Measurements from ENCODE around the gene PUM1. TPM values are rescaled to one million over a fixed set of nuclear protein-coding genes. Genes with fewer than 3 reads are reported as not detected.
A peak's percentile ranks its signal among the peaks of the same experiment; 100 is the strongest.

Gene PUM1
- total and polyA plus RNA-seq, 2 of the 4 experiments (the other 2 are of a cell fraction) = 75.4 to 137 TPM

DNA sequence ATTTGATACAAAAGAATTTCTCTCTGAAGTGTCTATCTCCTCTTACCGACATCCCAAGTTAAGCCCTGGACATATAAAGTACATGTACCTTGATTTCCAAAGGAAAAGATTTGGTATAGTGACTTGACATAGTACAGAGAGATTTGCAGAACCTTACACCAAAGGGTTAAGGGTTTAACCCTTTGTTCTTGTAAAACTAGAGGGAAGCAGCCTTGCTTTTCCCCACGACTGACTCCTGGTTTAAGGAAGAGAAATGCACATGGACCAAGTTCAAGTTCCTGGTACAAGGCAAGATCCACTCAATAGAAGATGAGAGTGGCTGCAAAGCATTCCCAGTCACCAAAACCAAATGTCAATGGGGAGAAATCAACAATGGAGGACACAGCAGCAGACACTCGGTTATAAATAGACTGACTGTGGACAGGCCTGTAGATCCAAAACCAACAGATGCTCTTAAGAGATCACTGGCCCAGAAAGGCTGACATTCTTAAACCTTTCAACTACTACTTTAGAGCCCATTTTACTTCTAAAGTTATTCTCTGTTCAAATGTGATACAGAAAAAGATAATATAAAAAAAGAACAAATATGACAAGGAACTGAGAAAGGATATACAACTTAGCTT is 69.4 kb downstream of the PUM1 start:
- ATAC-seq (ENCODE audit: low read depth) = no peak
- Histone ChIP-seq H2BK20ac (ENCODE audit: low read depth, low read length) (no peak overlapping the region), H3K9me3 (ENCODE audit: control insufficient read depth, insufficient read depth, low read length) (no peaks in the 10 kb centered on the region), H2AFZ (replicated peaks; ENCODE audit: low read length, poor library complexity) (no peak overlapping the region), H4K20me1 (ENCODE audit: insufficient read depth, low read length) (peaks cover 50% of the 10 kb centered on the region), H2AK9ac (replicated peaks; ENCODE audit: low read depth, low read length, poor library complexity) (no peak overlapping the region), H3K79me1 (ENCODE audit: low read depth in 1 of 2, low read length in 2 of 2) (peaks cover 29 to 66% of the 10 kb centered on the region in 2 experiments), H3K56ac (ENCODE audit: extremely low read depth, insufficient read depth, low read length) (no peak overlapping the region), H4K5ac (ENCODE audit: low read depth, low read length) (no peak overlapping the region), H3K27me3 (ENCODE audit: control insufficient read depth, insufficient read depth, low read length) (no peaks in the 10 kb centered on the region), H3K4me3 (ENCODE audit: insufficient read depth, low read depth, low read length) (no peak overlapping the region), H3K14ac (replicated peaks; ENCODE audit: low read depth, low read length) (no peak overlapping the region), H4K91ac (ENCODE audit: insufficient read depth, low read depth, low read length) (no peak overlapping the region), H2BK15ac (ENCODE audit: low read depth, low read length) (no peak overlapping the region), H2AK5ac (ENCODE audit: low read depth, low read length) (no peak overlapping the region), H3K23ac (ENCODE audit: low read depth, low read length) (peak overlapping the region; percentile 37; the same call in 1 of the 2 replicates), H2BK5ac (ENCODE audit: low read depth, low read length, poor library complexity, severe bottlenecking) (no peak overlapping the region), H4K8ac (ENCODE audit: low read depth in 2 of 2, low read length in 2 of 2) (no peak overlapping the region), H3K27ac (ENCODE audit: insufficient read depth, low read length) (no peak overlapping the region), H3K4me2 (ENCODE audit: low read depth, low read length) (no peak overlapping the region), H2BK120ac (ENCODE audit: low read depth, low read length) (no peak overlapping the region), H3K18ac (ENCODE audit: low read depth, low read length) (no peak overlapping the region), H3K9me1 (ENCODE audit: insufficient read depth, low read length) (peaks cover 4% of the 10 kb centered on the region; the same call in 1 of the 2 replicates), H3K4me1 (ENCODE audit: control insufficient read depth, insufficient read depth, low read length) (peaks cover 7% of the 10 kb centered on the region), H3K4ac (ENCODE audit: low read depth, low read length) (no peak overlapping the region), H3K9ac (ENCODE audit: low read depth, low read length) (no peak overlapping the region), H3K36me3 (ENCODE audit: control insufficient read depth, insufficient read depth, low read length) (peaks cover 24% of the 10 kb centered on the region)
- no CpG with 5 or more reads among the region's 3 CpGs for WGBS, 2 experiments (ENCODE audit: extremely low coverage in 2 of 2, insufficient read length in 1 of 2)
- CTCF ChIA-PET = interaction anchor here (1.0 kb wide), 1 partner anchor 553 kb away, joined by 4 read pairs; no protein-coding TSS in a partner anchor
- in situ Hi-C loops (cut with MboI; ENCODE audit: low sequenced_read_pairs) (no loop called here), dilution Hi-C loops (cut with HindIII; ENCODE audit: low sequenced_read_pairs, unreplicated experiment) (no loop called here), intact Hi-C loops (cut with micrococcal nuclease) (no loop called here)
- BruUV-seq (replicated peaks) = no TSS peak
- no peak for DNase-seq
- TF ChIP-seq SMC3 (IDR thresholded peaks at IDR 0.05; ENCODE audit: low read depth, low read length) (no peak), MAZ (IDR thresholded peaks at IDR 0.05; ENCODE audit: borderline replicate concordance, low read depth, low read length) (no peak), MAFK (IDR thresholded peaks at IDR 0.05; ENCODE audit: low read depth, low read length) (no peak), POLR2A (IDR thresholded peaks at IDR 0.05; ENCODE audit: low read depth, low read length) (no peak), FOS (IDR thresholded peaks at IDR 0.05; ENCODE audit: low read depth, low read length) (no peak), CEBPB (IDR thresholded peaks at IDR 0.05; ENCODE audit: low read depth, low read length) (no peak), NFE2L2 (IDR thresholded peaks at IDR 0.05; ENCODE audit: low read depth, low read length) (no peak)
- TF ChIP-seq, protein P1, sequence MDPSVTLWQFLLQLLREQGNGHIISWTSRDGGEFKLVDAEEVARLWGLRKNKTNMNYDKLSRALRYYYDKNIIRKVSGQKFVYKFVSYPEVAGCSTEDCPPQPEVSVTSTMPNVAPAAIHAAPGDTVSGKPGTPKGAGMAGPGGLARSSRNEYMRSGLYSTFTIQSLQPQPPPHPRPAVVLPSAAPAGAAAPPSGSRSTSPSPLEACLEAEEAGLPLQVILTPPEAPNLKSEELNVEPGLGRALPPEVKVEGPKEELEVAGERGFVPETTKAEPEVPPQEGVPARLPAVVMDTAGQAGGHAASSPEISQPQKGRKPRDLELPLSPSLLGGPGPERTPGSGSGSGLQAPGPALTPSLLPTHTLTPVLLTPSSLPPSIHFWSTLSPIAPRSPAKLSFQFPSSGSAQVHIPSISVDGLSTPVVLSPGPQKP (IDR thresholded peaks at IDR 0.05; ENCODE audit: borderline replicate concordance, low read depth, low read length) = no peak
- POLR2A ChIA-PET (ENCODE audit: unreplicated experiment) = no interaction called here

Measured in IMR-90 (cell line).